CD4-positive, alpha-beta T cell treated with Interleukin-17A for 4 hours (primary cell): ENCODE results near the gene SLC6A13.
"Not testable (repeated sequence)": the region's sequence is repeated elsewhere in the genome, so short reads cannot be mapped to it uniquely, and the experiment has no call there.

Experiments
- DNase-seq: peaks from one replicate; pipeline ENCODE4 v3.0.0-alpha.2; 2020; ENCODE audit warnings: mixed read lengths

The SLC6A13 gene

GRCh38 chr12:195951-196350 lies 66.7 kb downstream of the SLC6A13 start:
- DNase-seq = no peak

GRCh38 chr12:195156-195555 lies 67.5 kb downstream of the SLC6A13 start:
- DNase-seq = no peak

- DNase-seq = no peak
These were observed 68.4 kb downstream of the SLC6A13 start for GRCh38 chr12:194276-194675.

GRCh38 chr12:193261-193660 lies 69.4 kb downstream of the SLC6A13 start:
- no peak for DNase-seq

GRCh38 chr12:191541-191940 lies 71.1 kb downstream of the SLC6A13 start:
- DNase-seq = no peak

- no peak for DNase-seq
These were observed 71.8 kb downstream of the SLC6A13 start for GRCh38 chr12:190881-191280.

- no peak for DNase-seq
These were observed 73.0 kb downstream of the SLC6A13 start for GRCh38 chr12:189622-189962.

GRCh38 chr12:188910-189621 lies 73.6 kb downstream of the SLC6A13 start:
- peak; percentile 31 for DNase-seq

GRCh38 chr12:187986-188909 lies 74.4 kb downstream of the SLC6A13 start:
- not testable (repeated sequence) for DNase-seq

- no peak for DNase-seq
These were observed 76.5 kb downstream of the SLC6A13 start for GRCh38 chr12:186006-186625.

GRCh38 chr12:185576-185955 lies 77.1 kb downstream of the SLC6A13 start:
- DNase-seq = no peak

GRCh38 chr12:184811-185575 lies 77.6 kb downstream of the SLC6A13 start:
- no peak for DNase-seq

GRCh38 chr12:182381-182892 lies 80.2 kb downstream of the SLC6A13 start:
- no peak for DNase-seq

GRCh38 chr12:181921-182320 lies 80.7 kb downstream of the SLC6A13 start:
- no peak for DNase-seq

- DNase-seq = no peak
These were observed 82.2 kb downstream of the SLC6A13 start for GRCh38 chr12:180445-180844.

GRCh38 chr12:179885-180284 lies 82.8 kb downstream of the SLC6A13 start:
- no peak for DNase-seq

GRCh38 chr12:179131-179884 lies 83.3 kb downstream of the SLC6A13 start:
- DNase-seq = no peak

- no peak for DNase-seq
These were observed 83.9 kb downstream of the SLC6A13 start for GRCh38 chr12:178829-179109.

- DNase-seq = no peak
These were observed 84.4 kb downstream of the SLC6A13 start for GRCh38 chr12:177980-178828.

- no peak for DNase-seq
These were observed 85.2 kb downstream of the SLC6A13 start for GRCh38 chr12:177336-177979.
